Mesenchymal stem cell (in vitro differentiated cells and primary cell): ENCODE results near the gene MRPL34.
A peak's percentile ranks its signal among the peaks of the same experiment; 100 is the strongest.

Source experiments
- DNase-seq: peaks from one replicate; pipeline ENCODE4 v3.0.0-alpha.2; 2013
- H2AFZ ChIP-seq: one replicate; pipeline ENCODE4 v1.6.1; 2013; ENCODE audit warnings: low read depth, mild to moderate bottlenecking, control low read depth, inconsistent platforms, low read length, moderate library complexity
- H2AK5ac ChIP-seq: 2 replicates; pipeline ENCODE4 v1.6.1; 2013; ENCODE audit warnings: low read length, moderate library complexity, mild to moderate bottlenecking, inconsistent platforms; ENCODE audit not compliant: severe bottlenecking
- H2BK120ac ChIP-seq: one replicate; pipeline ENCODE4 v1.6.1; 2013; ENCODE audit warnings: low read depth, mild to moderate bottlenecking, inconsistent platforms, low read length, moderate library complexity
- H2BK12ac ChIP-seq, 2 experiments: one replicate each; pipeline ENCODE4 v1.6.1; 2013; ENCODE audit warnings: inconsistent platforms in 2 of 2, low read length in 2 of 2, mild to moderate bottlenecking in 2 of 2, moderate library complexity in 2 of 2, control low read depth in 1 of 2
- H2BK15ac ChIP-seq: one replicate; pipeline ENCODE4 v1.6.1; 2013; ENCODE audit warnings: mild to moderate bottlenecking, low read depth, inconsistent platforms; ENCODE audit not compliant: poor library complexity, severe bottlenecking
- H2BK5ac ChIP-seq: 2 replicates; pipeline ENCODE4 v1.6.1; 2013; ENCODE audit warnings: low read depth, mild to moderate bottlenecking, low read length, control low read depth, inconsistent platforms; ENCODE audit not compliant: poor library complexity, severe bottlenecking
- H3K14ac ChIP-seq, 2 experiments: one replicate each; pipeline ENCODE4 v1.6.1; 2013; ENCODE audit warnings: inconsistent platforms in 2 of 2, low read length in 2 of 2, control low read depth in 1 of 2, mild to moderate bottlenecking in 1 of 2, moderate library complexity in 1 of 2
- H3K18ac ChIP-seq, 2 experiments: one replicate each; pipeline ENCODE4 v1.6.1; 2013; ENCODE audit warnings: inconsistent platforms in 2 of 2, low read length in 2 of 2, control low read depth in 1 of 2, low read depth in 1 of 2, mild to moderate bottlenecking in 1 of 2
- H3K23ac ChIP-seq, 2 experiments: one replicate each; pipeline ENCODE4 v1.6.1; 2013; ENCODE audit warnings: inconsistent platforms in 2 of 2, low read length in 2 of 2, mild to moderate bottlenecking in 2 of 2, moderate library complexity in 2 of 2, control low read depth in 1 of 2
- H3K27ac ChIP-seq: 2 replicates; pipeline ENCODE4 v1.5.1; 2013; ENCODE audit warnings: mild to moderate bottlenecking, moderate library complexity, low read length, control low read depth, inconsistent platforms; ENCODE audit not compliant: poor library complexity, severe bottlenecking
- H3K27me3 ChIP-seq, 2 experiments: 2 replicates each; pipeline versions ENCODE4 v1.6.1 to v1.7.0; 2013; ENCODE audit warnings: low read length in 2 of 2, mild to moderate bottlenecking in 2 of 2, moderate library complexity in 2 of 2, control low read depth in 1 of 2, inconsistent platforms in 1 of 2; ENCODE audit not compliant: control insufficient read depth in 1 of 2, insufficient read depth in 1 of 2
- H3K36me3 ChIP-seq, 2 experiments: 2 replicates each; pipeline versions ENCODE4 v1.6.1 to v1.7.0; 2013; ENCODE audit warnings: low read length in 2 of 2, control low read depth in 1 of 2, inconsistent platforms in 1 of 2, low read depth in 1 of 2, mild to moderate bottlenecking in 1 of 2; ENCODE audit not compliant: insufficient read depth in 2 of 2, control insufficient read depth in 1 of 2
- H3K4ac ChIP-seq, 2 experiments: one replicate each; pipeline ENCODE4 v1.6.1; 2013; ENCODE audit warnings: inconsistent platforms in 2 of 2, low read length in 2 of 2, mild to moderate bottlenecking in 2 of 2, moderate library complexity in 2 of 2, control low read depth in 1 of 2, low read depth in 1 of 2
- H3K4me1 ChIP-seq: 2 replicates; pipeline ENCODE4 v1.6.1; 2013; ENCODE audit warnings: low read depth, low read length, control low read depth; ENCODE audit not compliant: control insufficient read depth, insufficient read depth
- H3K4me2 ChIP-seq: 2 replicates; pipeline ENCODE4 v1.6.1; 2013; ENCODE audit warnings: low read length, mild to moderate bottlenecking, inconsistent platforms; ENCODE audit not compliant: poor library complexity, severe bottlenecking
- H3K4me3 ChIP-seq, 2 experiments: 2 replicates each; pipeline versions ENCODE4 v1.5.1 to v1.7.0; 2013; ENCODE audit warnings: low read length in 2 of 2, mild to moderate bottlenecking in 2 of 2, control low read depth in 1 of 2, low read depth in 1 of 2; ENCODE audit not compliant: insufficient read depth in 1 of 2
- H3K79me1 ChIP-seq: replicated peaks from 2 replicates; pipeline ENCODE4 v1.6.1; 2013; ENCODE audit warnings: mild to moderate bottlenecking, control low read depth, low read length, inconsistent platforms; ENCODE audit not compliant: poor library complexity, severe bottlenecking
- H3K9ac ChIP-seq: 2 replicates; pipeline ENCODE4 v1.7.0; 2013; ENCODE audit warnings: mild to moderate bottlenecking, low read length, moderate library complexity
- H3K9me3 ChIP-seq: 2 replicates; pipeline ENCODE4 v1.7.0; 2013; ENCODE audit warnings: mild to moderate bottlenecking, low read length; ENCODE audit not compliant: control insufficient read depth
- H4K8ac ChIP-seq: one replicate; pipeline ENCODE4 v1.6.1; 2013; ENCODE audit warnings: inconsistent platforms, mild to moderate bottlenecking, low read length, moderate library complexity
- H4K91ac ChIP-seq: one replicate; pipeline ENCODE4 v1.6.1; 2013; ENCODE audit warnings: mild to moderate bottlenecking, low read length, inconsistent platforms
- WGBS: methylation state at CpG from one replicate; pipeline ENCODE4 v1.1.7; 2013; ENCODE audit warnings: mixed read lengths; 5-methylcytosine and 5-hydroxymethylcytosine counted together

Gene MRPL34

DNA sequence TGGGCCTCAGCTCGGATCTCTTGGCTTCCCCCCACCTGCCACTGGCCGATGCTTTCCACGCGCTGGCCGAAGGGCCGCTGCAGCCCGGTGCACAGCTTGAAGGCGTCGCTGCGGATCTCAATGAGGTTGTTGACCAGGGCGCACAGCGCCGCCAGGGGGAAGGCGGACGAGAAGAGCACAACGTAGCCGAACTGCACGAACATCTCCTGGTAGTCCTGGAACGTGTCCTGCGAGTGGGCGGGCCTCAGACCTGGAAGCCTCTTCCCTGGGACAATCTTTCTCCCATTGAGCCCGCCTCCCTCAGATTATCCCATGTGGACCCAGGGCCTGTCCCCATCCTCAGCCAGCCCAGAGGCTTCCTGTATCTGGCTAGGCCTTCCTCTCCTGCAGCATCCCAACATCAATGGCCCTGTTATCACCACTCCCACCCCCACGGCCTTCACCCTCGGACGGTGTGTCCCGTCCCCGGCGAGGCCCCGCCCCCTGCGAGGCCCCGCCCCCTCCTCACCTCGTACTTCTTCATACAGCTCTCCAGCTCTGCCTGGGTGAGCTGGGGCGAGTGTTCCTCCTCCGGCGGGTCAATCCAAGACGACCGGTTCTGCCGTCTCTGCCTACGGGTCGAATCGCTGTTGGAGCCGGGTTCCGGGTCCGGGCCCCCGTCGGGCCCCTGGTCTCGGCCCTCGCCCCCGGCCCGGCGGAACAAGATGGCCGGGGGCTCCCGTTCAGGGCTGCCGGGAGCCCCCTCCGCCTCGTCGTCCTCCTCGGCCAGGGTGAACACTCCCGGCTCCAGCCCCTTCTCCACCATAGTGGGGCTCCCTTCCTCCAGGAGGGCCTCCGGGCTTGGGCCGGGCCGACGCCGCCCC, 22.2 kb downstream of the MRPL34 start:
- Histone ChIP-seq H3K36me3 (peaks cover 19 to 49% of the 10 kb centered on the region in 2 experiments), H3K27ac (no peak overlapping the region), H2BK12ac (no peak overlapping the region), H3K79me1 (peaks cover 7% of the 10 kb centered on the region), H2BK15ac (no peak overlapping the region), H3K9me3 (no peaks in the 10 kb centered on the region), H3K4me2 (peak overlapping the region; percentile 85), H4K8ac (peak overlapping the region; percentile 19), H3K14ac (no peak overlapping the region), H3K4ac (no peak overlapping the region), H3K23ac (no peak overlapping the region), H3K27me3 (no peaks in the 10 kb centered on the region), H2AFZ (no peak overlapping the region), H2BK5ac (no peak overlapping the region), H3K4me3 (peak overlapping the region in 1 of 2 experiments; percentile 40), H3K18ac (peak overlapping the region in 1 of 2 experiments; percentile 28), H3K4me1 (peaks cover 38% of the 10 kb centered on the region), H2AK5ac (no peak overlapping the region), H3K9ac (no peak overlapping the region), H4K91ac (no peak overlapping the region), H2BK120ac (peak overlapping the region; percentile 24)
- peak; percentile 87 for DNase-seq
- WGBS = 13% methylated on average over 48 of the region's 64 CpGs

GRCh38 chr19:17328517-17329365, 23.1 kb downstream of the MRPL34 start:
- Histone ChIP-seq H2AK5ac (no peak overlapping the region), H3K14ac (peak overlapping the region in 1 of 2 experiments; percentile 22), H2BK120ac (no peak overlapping the region), H3K4me1 (peaks cover 43% of the 10 kb centered on the region), H3K9me3 (no peaks in the 10 kb centered on the region), H2BK15ac (no peak overlapping the region), H3K9ac (no peak overlapping the region), H3K79me1 (peaks cover 11% of the 10 kb centered on the region), H2BK12ac (peak overlapping the region in 1 of 2 experiments; percentile 48), H3K36me3 (peaks cover 23 to 55% of the 10 kb centered on the region in 2 experiments), H3K23ac (peak overlapping the region in 1 of 2 experiments; percentile 18), H3K18ac (peak overlapping the region; percentile 14 to 28), H2BK5ac (no peak overlapping the region), H3K27me3 (no peaks in the 10 kb centered on the region), H3K27ac (no peak overlapping the region), H3K4ac (no peak overlapping the region), H2AFZ (no peak overlapping the region), H4K91ac (no peak overlapping the region), H3K4me3 (peak overlapping the region in 1 of 2 experiments; percentile 40), H4K8ac (peak overlapping the region; percentile 19), H3K4me2 (peak overlapping the region; percentile 85)
- no peak for DNase-seq
- 23% methylated on average over 58 of the region's 94 CpGs for WGBS

GRCh38 chr19:17329366-17330261, 23.9 kb downstream of the MRPL34 start:
- Histone ChIP-seq H2BK15ac (no peak overlapping the region), H3K4me3 (no peak overlapping the region), H4K8ac (no peak overlapping the region), H4K91ac (no peak overlapping the region), H3K27me3 (no peaks in the 10 kb centered on the region), H2BK5ac (no peak overlapping the region), H3K18ac (peak overlapping the region in 1 of 2 experiments; percentile 14), H3K14ac (peak overlapping the region in 1 of 2 experiments; percentile 22), H3K9me3 (no peaks in the 10 kb centered on the region), H3K23ac (no peak overlapping the region), H2BK120ac (no peak overlapping the region), H3K9ac (no peak overlapping the region), H2AFZ (no peak overlapping the region), H3K4me2 (no peak overlapping the region), H3K4ac (no peak overlapping the region), H3K36me3 (peaks cover 23 to 46% of the 10 kb centered on the region in 2 experiments), H3K27ac (no peak overlapping the region), H3K4me1 (peaks cover 48% of the 10 kb centered on the region), H3K79me1 (peaks cover 10% of the 10 kb centered on the region), H2BK12ac (no peak overlapping the region), H2AK5ac (no peak overlapping the region)
- 86% methylated on average over 51 of the region's 51 CpGs for WGBS
- no peak for DNase-seq
